B cell (primary cell): Measurements from ENCODE around the gene KLC4. TPM values are rescaled to one million over a fixed set of nuclear protein-coding genes. Genes with fewer than 3 reads are reported as not detected.

Experiments
- ATAC-seq: fragments of 200-7000 bp; cut with Tn5 transposase; one replicate; pipeline ENCODE4 v1.10.0; 2021; ENCODE audit warnings: low read depth, mild to moderate bottlenecking, moderate number of reproducible peaks, moderate library complexity
- CTCF ChIA-PET: fragments of 350-600 bp; sonication (Branson Sonifier 250); formaldehyde crosslinking; loops from one replicate; lab custom pipeline; 2021; ENCODE audit warnings: antibody characterized with exemption, inconsistent platforms; lab: Charles Lee
- POLR2A ChIA-PET: fragments of 350-600 bp; sonication (Branson Sonifier 250); formaldehyde crosslinking; loops from one replicate; lab custom pipeline; 2021; ENCODE audit warnings: antibody characterized with exemption; lab: Charles Lee
- DNase-seq: peaks from one replicate; pipeline ENCODE4 v3.0.0; 2013
- H2AFZ ChIP-seq: 2 replicates; pipeline ENCODE4 v1.6.1; 2012; ENCODE audit warnings: mild to moderate bottlenecking, low read depth, low read length; ENCODE audit not compliant: insufficient read depth, poor library complexity, severe bottlenecking
- H3K27ac ChIP-seq, 2 donors: 1 replicate in 1 of 2; 2 replicates in 1 of 2; pipeline ENCODE4 v1.5.1; 2012 to 2013; ENCODE audit warnings: low read length in 2 of 2, mild to moderate bottlenecking in 2 of 2, moderate library complexity in 1 of 2
- H3K27me3 ChIP-seq, 4 experiments: fragments of 200-600 bp in 1 of 4; sonication (generic) in 1 of 4; replicated peaks in 1 of 4; 1 replicate in 2 of 4; 2 replicates in 2 of 4; pipeline versions ENCODE4 v1.6.1 to v1.7.0; 2013 to 2016; ENCODE audit warnings: low read length in 3 of 4, mild to moderate bottlenecking in 2 of 4, mixed read lengths in 1 of 4, moderate library complexity in 1 of 4; ENCODE audit not compliant: insufficient read depth in 4 of 4, control insufficient read depth in 3 of 4; ENCODE audit errors: control extremely low read depth in 1 of 4
- H3K36me3 ChIP-seq, 2 experiments: replicated peaks in 1 of 2; 1 replicate in 1 of 2; 2 replicates in 1 of 2; pipeline versions ENCODE4 v1.6.1 to v1.7.1; 2013; ENCODE audit warnings: low read length in 1 of 2; ENCODE audit not compliant: insufficient read depth in 2 of 2, control insufficient read depth in 1 of 2; ENCODE audit errors: control extremely low read depth in 1 of 2, extremely low read depth in 1 of 2
- H3K4me1 ChIP-seq, 2 donors: fragments of 200-600 bp in 1 of 2; sonication (generic) in 1 of 2; 1 replicate in 1 of 2; 2 replicates in 1 of 2; pipeline versions ENCODE4 v1.5.1 to v1.6.1; 2013 to 2017; ENCODE audit warnings: low read length in 2 of 2; ENCODE audit not compliant: control insufficient read depth in 2 of 2, insufficient read depth in 2 of 2
- H3K4me2 ChIP-seq: replicated peaks from 2 replicates; pipeline ENCODE3; 2012; ENCODE audit warnings: mild to moderate bottlenecking, low read depth, low read length; ENCODE audit not compliant: poor library complexity, severe bottlenecking
- H3K4me3 ChIP-seq, 5 experiments: fragments of 200-600 bp in 1 of 5; sonication (generic) in 1 of 5; 1 replicate in 3 of 5; 2 replicates in 2 of 5; pipeline versions ENCODE4 v1.5.1 to v1.7.0; 2011 to 2016; ENCODE audit warnings: low read length in 4 of 5, mild to moderate bottlenecking in 4 of 5, low read depth in 2 of 5, control low read depth in 1 of 5, moderate library complexity in 1 of 5; ENCODE audit not compliant: insufficient read depth in 1 of 5; ENCODE audit errors: control extremely low read depth in 1 of 5, extremely low read depth in 1 of 5
- H3K79me2 ChIP-seq: fragments of 200-600 bp; sonication (generic); one replicate; pipeline ENCODE4 v1.6.0; 2016; ENCODE audit warnings: low read length; ENCODE audit not compliant: control insufficient read depth, insufficient read depth
- H3K9ac ChIP-seq: fragments of 200-600 bp; sonication (generic); 2 replicates; pipeline ENCODE4 v1.6.1; 2017; ENCODE audit warnings: mild to moderate bottlenecking, low read length, moderate library complexity
- H3K9me3 ChIP-seq, 3 donors: one replicate each; pipeline versions ENCODE4 v1.6.1 to v1.7.1; 2013; ENCODE audit warnings: low read length in 2 of 3; ENCODE audit not compliant: control insufficient read depth in 2 of 3, insufficient read depth in 1 of 3; ENCODE audit errors: control extremely low read depth in 1 of 3
- H4K20me1 ChIP-seq: 2 replicates; pipeline ENCODE4 v1.6.0; 2012; ENCODE audit warnings: mild to moderate bottlenecking, low read length; ENCODE audit not compliant: insufficient read depth, control insufficient read depth, poor library complexity, severe bottlenecking
- H3K27ac Mint-ChIP-seq: one replicate; pipeline ENCODE4 v1.8.0; 2021; ENCODE audit warnings: mixed read lengths
- H3K27me3 Mint-ChIP-seq: one replicate; pipeline ENCODE4 v1.8.0; 2021; ENCODE audit warnings: mixed read lengths
- H3K4me1 Mint-ChIP-seq: one replicate; pipeline ENCODE4 v1.8.0; 2021; ENCODE audit warnings: mixed read lengths
- H3K4me3 Mint-ChIP-seq: one replicate; pipeline ENCODE4 v1.8.0; 2021; ENCODE audit warnings: mixed read lengths
- H3K9me3 Mint-ChIP-seq: one replicate; pipeline ENCODE4 v1.8.0; 2022; ENCODE audit warnings: mixed read lengths; ENCODE audit not compliant: insufficient read depth
- EZH2 ChIP-seq: IDR thresholded peaks from 2 replicates; pipeline ENCODE4 v1.6.1; 2012; ENCODE audit warnings: borderline replicate concordance, low read depth, mild to moderate bottlenecking, moderate library complexity, low read length; ENCODE audit not compliant: insufficient read depth, poor library complexity, severe bottlenecking
- WGBS: methylation state at CpG from one replicate; pipeline ENCODE4 v1.1.5; 2013; ENCODE audit warnings: missing lambda C conversion rate; ENCODE audit not compliant: insufficient coverage; 5-methylcytosine and 5-hydroxymethylcytosine counted together
- intact Hi-C: fragments of 100-400 bp; cut with micrococcal nuclease; formaldehyde crosslinking; loops from one replicate; pipeline ENCODE4 v1.10.0; 2022
- polyA plus RNA-seq: library from polyadenylated mRNA; depleted of rRNA; stranded (reverse); fragments of >200 nt; gene quantifications from 2 replicates; pipeline ENCODE4 v1.2.3, GENCODE V29; 2012
- total RNA-seq, 2 donors: library from RNA; stranded (reverse); fragments of 120-200 nt in 1 of 2; gene quantifications; 1 replicate in 1 of 2; 2 replicates in 1 of 2; pipeline versions ENCODE4 v1.2.3 to v1.2.4, GENCODE V29; 2013 to 2022
- TF ChIP-seq, protein P1 (sequence below): fragments of 200-600 bp; IDR thresholded peaks from one replicate; pipeline ENCODE4 v1.8.0; 2022; ENCODE audit warnings: antibody characterized with exemption, mild to moderate bottlenecking

Gene KLC4
- total and polyA plus RNA-seq, 2 donors (not counting 1 experiment from before 2014, with no cell fraction given) = 30.6 to 52.7 TPM

DNA sequence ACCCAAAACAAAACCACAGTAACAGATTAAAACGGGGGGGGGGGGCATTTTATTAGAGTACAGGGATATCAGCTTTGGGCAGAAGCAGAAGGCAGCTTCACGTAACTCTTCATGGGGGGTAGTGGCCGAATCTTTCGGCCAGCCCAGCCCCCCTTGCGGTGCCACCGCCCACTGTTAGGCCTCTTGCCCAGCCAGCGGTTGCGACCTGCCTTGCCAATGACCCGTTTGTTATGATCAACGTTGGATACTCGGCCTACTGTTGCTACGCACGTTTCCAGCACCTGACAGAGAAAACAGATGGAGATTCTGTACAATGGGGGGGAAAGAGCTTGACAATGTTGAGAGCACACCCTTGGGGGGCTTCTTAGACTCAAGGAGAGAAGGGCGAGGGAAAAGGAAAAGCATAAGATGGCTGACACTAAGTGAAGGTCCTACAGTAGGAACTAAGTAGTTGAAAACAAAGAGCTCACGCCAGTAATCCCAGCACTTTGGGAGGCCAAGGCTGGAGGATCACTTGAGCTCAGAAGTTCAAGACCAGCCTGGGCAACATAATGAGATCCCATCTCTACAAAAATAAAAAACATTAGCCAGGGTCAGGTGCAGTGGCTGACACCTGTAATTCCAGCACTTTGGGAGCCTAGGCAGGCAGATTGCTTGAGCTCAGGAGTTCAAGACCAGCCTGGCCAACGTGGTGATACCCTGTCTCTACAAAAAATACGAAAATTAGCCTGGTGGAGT, 5.1 kb upstream of the KLC4 start:
- peak overlapping the region; percentile 81 for H2AFZ ChIP-seq
- H3K9ac ChIP-seq = peak overlapping the region; percentile 77
- TF ChIP-seq, protein P1, sequence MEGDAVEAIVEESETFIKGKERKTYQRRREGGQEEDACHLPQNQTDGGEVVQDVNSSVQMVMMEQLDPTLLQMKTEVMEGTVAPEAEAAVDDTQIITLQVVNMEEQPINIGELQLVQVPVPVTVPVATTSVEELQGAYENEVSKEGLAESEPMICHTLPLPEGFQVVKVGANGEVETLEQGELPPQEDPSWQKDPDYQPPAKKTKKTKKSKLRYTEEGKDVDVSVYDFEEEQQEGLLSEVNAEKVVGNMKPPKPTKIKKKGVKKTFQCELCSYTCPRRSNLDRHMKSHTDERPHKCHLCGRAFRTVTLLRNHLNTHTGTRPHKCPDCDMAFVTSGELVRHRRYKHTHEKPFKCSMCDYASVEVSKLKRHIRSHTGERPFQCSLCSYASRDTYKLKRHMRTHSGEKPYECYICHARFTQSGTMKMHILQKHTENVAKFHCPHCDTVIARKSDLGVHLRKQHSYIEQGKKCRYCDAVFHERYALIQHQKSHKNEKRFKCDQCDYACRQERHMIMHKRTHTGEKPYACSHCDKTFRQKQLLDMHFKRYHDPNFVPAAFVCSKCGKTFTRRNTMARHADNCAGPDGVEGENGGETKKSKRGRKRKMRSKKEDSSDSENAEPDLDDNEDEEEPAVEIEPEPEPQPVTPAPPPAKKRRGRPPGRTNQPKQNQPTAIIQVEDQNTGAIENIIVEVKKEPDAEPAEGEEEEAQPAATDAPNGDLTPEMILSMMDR = no peak
- TF ChIP-seq EZH2 = no peak
- ChIA-PET POLR2A (interaction anchor here (0.6 to 2.7 kb wide), 10 partner anchors 32 to 1202 kb away, joined by 3 to 12 read pairs (median 4); partner anchors contain the start of genes CNPY3, KLHDC3, MEA1 and RRP36), CTCF (interaction anchor here (0.6 to 1.9 kb wide), 2 partner anchors 39 to 328 kb away, joined by 3 to 5 read pairs; no protein-coding TSS in a partner anchor)
- no peaks in the 10 kb centered on the region for H3K27me3 ChIP-seq
- peaks cover 0 to 18% of the 10 kb centered on the region in 2 experiments for H3K36me3 ChIP-seq
- H3K27ac ChIP-seq = peak overlapping the region; percentile 73 to 85
- H3K4me3 ChIP-seq = peak overlapping the region in 4 of 5 experiments; percentile 73 to 84 (median 77)
- peak overlapping the region; percentile 94 for H3K4me3 Mint-ChIP-seq
- H3K27ac Mint-ChIP-seq = peak overlapping the region; percentile 95
- peaks cover 11% of the 10 kb centered on the region for H4K20me1 ChIP-seq
- 89% methylated on average over 16 of the region's 17 CpGs for WGBS
- H3K79me2 ChIP-seq = peaks cover 18% of the 10 kb centered on the region
- no peaks in the 10 kb centered on the region for H3K9me3 ChIP-seq
- intact Hi-C loops = loop anchor here (10.0 kb wide), 1 partner anchor 480 kb away; no protein-coding TSS in a partner anchor
- no peaks in the 10 kb centered on the region for H3K27me3 Mint-ChIP-seq
- H3K9me3 Mint-ChIP-seq = no peaks in the 10 kb centered on the region
- ATAC-seq (no peak), DNase-seq (no peak)
- peaks cover 23 to 29% of the 10 kb centered on the region in 2 donors for H3K4me1 ChIP-seq
- peak overlapping the region; percentile 77 for H3K4me2 ChIP-seq
- peaks cover 44% of the 10 kb centered on the region for H3K4me1 Mint-ChIP-seq

DNA sequence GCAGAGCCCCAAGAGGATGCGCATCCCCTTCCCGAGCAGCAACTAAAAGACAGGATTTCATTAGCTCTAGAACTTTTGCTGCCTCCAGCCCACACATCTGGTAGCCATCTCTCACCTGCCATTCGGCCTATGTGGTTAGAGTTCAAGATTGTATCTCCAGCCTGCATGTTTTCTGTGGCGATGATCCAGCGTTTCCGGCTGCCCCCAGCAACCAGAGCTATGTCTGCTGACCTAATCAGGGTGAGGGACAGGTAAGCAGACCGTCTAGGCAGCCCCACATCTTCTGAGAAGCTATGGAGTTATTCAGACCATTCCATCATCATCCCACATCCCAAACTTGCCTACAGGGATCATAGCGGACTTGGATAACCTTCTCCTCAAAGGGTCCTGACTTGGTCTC, 3.5 kb upstream of the KLC4 start:
- ATAC-seq = no peak
- Histone ChIP-seq H4K20me1 (peaks cover 11% of the 10 kb centered on the region), H3K9ac (no peak overlapping the region), H3K9me3 (no peaks in the 10 kb centered on the region), H3K36me3 (peaks cover 0 to 9% of the 10 kb centered on the region in 2 experiments), H2AFZ (no peak overlapping the region), H3K79me2 (peaks cover 32% of the 10 kb centered on the region), H3K4me1 (peaks cover 30 to 39% of the 10 kb centered on the region in 2 donors), H3K4me2 (no peak overlapping the region), H3K27me3 (no peaks in the 10 kb centered on the region), H3K27ac (no peak overlapping the region), H3K4me3 (no peak overlapping the region)
- CTCF ChIA-PET = no interaction called here
- POLR2A ChIA-PET = no interaction called here
- intact Hi-C loops = loop anchor here (10.0 kb wide), 1 partner anchor 481 kb away; no protein-coding TSS in a partner anchor
- peak overlapping the region; percentile 53 for H3K4me3 Mint-ChIP-seq
- H3K27me3 Mint-ChIP-seq = no peaks in the 10 kb centered on the region
- H3K9me3 Mint-ChIP-seq = no peaks in the 10 kb centered on the region
- 88% methylated on average over 8 of the region's 8 CpGs for WGBS
- H3K27ac Mint-ChIP-seq = peak overlapping the region; percentile 46
- no peak for DNase-seq
- TF ChIP-seq, protein P1 = no peak
- TF ChIP-seq EZH2 = no peak
- peaks cover 60% of the 10 kb centered on the region for H3K4me1 Mint-ChIP-seq
